Stimulated activated CD4-positive, alpha-beta T cell treated with anti-CD3 and anti-CD28 coated beads, Interleukin-4, amount 100 ng/mL, for 24 hours (primary cell): ENCODE data around the gene MSI2.

Experiments used
- DNase-seq: peaks from one replicate; pipeline ENCODE4 v3.0.0-alpha.2; 2020

MSI2 gene

GRCh38 chr17:57533684-57534305 is 277.5 kb downstream of the MSI2 start:
- no peak for DNase-seq

- no peak for DNase-seq
These were observed 278.5 kb downstream of the MSI2 start for GRCh38 chr17:57534863-57535248.

- no peak for DNase-seq
These were observed 279.1 kb downstream of the MSI2 start for GRCh38 chr17:57535249-57535966.

- DNase-seq: no peak
These were observed 280.0 kb downstream of the MSI2 start for GRCh38 chr17:57536289-57536688.

- no peak for DNase-seq
These were observed 280.6 kb downstream of the MSI2 start for GRCh38 chr17:57536789-57537523.

- no peak for DNase-seq
These were observed 281.4 kb downstream of the MSI2 start for GRCh38 chr17:57537524-57538410.

- no peak for DNase-seq
These were observed 282.6 kb downstream of the MSI2 start for GRCh38 chr17:57538736-57539456.

- no peak for DNase-seq
These were observed 283.4 kb downstream of the MSI2 start for GRCh38 chr17:57539529-57540301.

- no peak for DNase-seq
These were observed 284.3 kb downstream of the MSI2 start for GRCh38 chr17:57540596-57540995.

GRCh38 chr17:57541049-57541448 is 284.7 kb downstream of the MSI2 start:
- DNase-seq: no peak

GRCh38 chr17:57541472-57542394 is 285.4 kb downstream of the MSI2 start:
- DNase-seq: no peak

- no peak for DNase-seq
These were observed 286.2 kb downstream of the MSI2 start for GRCh38 chr17:57542510-57542909.

GRCh38 chr17:57543230-57543629 is 286.9 kb downstream of the MSI2 start:
- no peak for DNase-seq

GRCh38 chr17:57544401-57544800 is 288.1 kb downstream of the MSI2 start:
- DNase-seq: no peak

- DNase-seq: no peak
These were observed 288.6 kb downstream of the MSI2 start for GRCh38 chr17:57544834-57545463.

GRCh38 chr17:57545731-57546342 is 289.5 kb downstream of the MSI2 start:
- no peak for DNase-seq

- DNase-seq: no peak
These were observed 292.4 kb downstream of the MSI2 start for GRCh38 chr17:57548421-57549410.

GRCh38 chr17:57549468-57549867 is 293.1 kb downstream of the MSI2 start:
- DNase-seq: no peak
